T47D (cell line): ENCODE data around the gene TMEM147.

Experiments used
- DNase-seq, 2 experiments: peaks; one replicate each; pipeline versions ENCODE4 v3.0.0 to v3.0.0-alpha.2; 2011 to 2012; ENCODE audit warnings: low read depth in 1 of 2, low spot score in 1 of 2
- JUND ChIP-seq: IDR thresholded peaks from 2 replicates; pipeline ENCODE4 v1.6.1; 2012; ENCODE audit warnings: low read depth
- in situ Hi-C: cut with HindIII; loops from 2 replicates; pipeline ENCODE4 v1.10.0; 2016; ENCODE audit warnings: low sequenced_read_pairs, low pct_unique_long_range_greater_than_20kb

TMEM147 gene

GRCh38 chr19:35545001-35545854 lies at the start of gene TMEM147:
TMEM147 (plus strand) TSS chr19:35545626; CDS start chr19:35545740, 114 bp downstream.
- in situ Hi-C loops: no loop called here
- peak; percentile 87 to 95 for DNase-seq
- TF ChIP-seq JUND: no peak

GRCh38 chr19:35497406-35497805 lies 48.0 kb upstream of the TMEM147 start:
- TF ChIP-seq JUND: no peak
- no peak for DNase-seq
- in situ Hi-C loops: no loop called here

- in situ Hi-C loops: no loop called here
These were observed 47.2 kb upstream of the TMEM147 start for GRCh38 chr19:35498220-35498619.

GRCh38 chr19:35498984-35499527 lies 46.4 kb upstream of the TMEM147 start:
- no peak for TF ChIP-seq JUND
- no peak for DNase-seq
- in situ Hi-C loops: no loop called here

More at GRCh38 chr19:35498220-35498619, 47.2 kb upstream of the TMEM147 start:
- DNase-seq: no peak
- no peak for TF ChIP-seq JUND

GRCh38 chr19:35500611-35501010 lies 44.8 kb upstream of the TMEM147 start:
- TF ChIP-seq JUND: no peak
- no peak for DNase-seq
- in situ Hi-C loops: no loop called here

GRCh38 chr19:35501684-35502083 lies 43.7 kb upstream of the TMEM147 start:
- no peak for TF ChIP-seq JUND
- in situ Hi-C loops: no loop called here
- no peak for DNase-seq

- in situ Hi-C loops: no loop called here
- no peak for DNase-seq
- TF ChIP-seq JUND: no peak
These were observed 42.7 kb upstream of the TMEM147 start for GRCh38 chr19:35502751-35503150.

- DNase-seq: no peak
- no peak for TF ChIP-seq JUND
- in situ Hi-C loops: no loop called here
These were observed 39.4 kb upstream of the TMEM147 start for GRCh38 chr19:35506011-35506410.

- in situ Hi-C loops: no loop called here
- no peak for DNase-seq
- TF ChIP-seq JUND: no peak
These were observed 37.9 kb upstream of the TMEM147 start for GRCh38 chr19:35507561-35507960.

- in situ Hi-C loops: no loop called here
- no peak for DNase-seq
- no peak for TF ChIP-seq JUND
These were observed 37.3 kb upstream of the TMEM147 start for GRCh38 chr19:35508129-35508528.

- no peak for TF ChIP-seq JUND
- in situ Hi-C loops: no loop called here
- peak; percentile 40 to 69 for DNase-seq
These were observed 36.3 kb upstream of the TMEM147 start for GRCh38 chr19:35509018-35509652.

GRCh38 chr19:35509861-35510625 lies 35.4 kb upstream of the TMEM147 start:
- DNase-seq: peak; percentile 83 to 86
- in situ Hi-C loops: no loop called here
- no peak for TF ChIP-seq JUND
